ENCODE data around the gene PRKN.

- TF ChIP-seq CTCF (IDR thresholded peaks at IDR 0.05; ENCODE audit: low read length) (no peak), EZH2 (optimal IDR thresholded peaks at IDR 0.05; ENCODE audit: low read depth, low read length) (no peak), EZH2phosphoT487 (IDR thresholded peaks at IDR 0.05; ENCODE audit: low read length) (no peak)
These were observed 1379.0 kb downstream of the PRKN start for GRCh38 chr6:161348628-161348994.
